ENCODE results near the gene CYP4F8.

The CYP4F8 gene

DNA sequence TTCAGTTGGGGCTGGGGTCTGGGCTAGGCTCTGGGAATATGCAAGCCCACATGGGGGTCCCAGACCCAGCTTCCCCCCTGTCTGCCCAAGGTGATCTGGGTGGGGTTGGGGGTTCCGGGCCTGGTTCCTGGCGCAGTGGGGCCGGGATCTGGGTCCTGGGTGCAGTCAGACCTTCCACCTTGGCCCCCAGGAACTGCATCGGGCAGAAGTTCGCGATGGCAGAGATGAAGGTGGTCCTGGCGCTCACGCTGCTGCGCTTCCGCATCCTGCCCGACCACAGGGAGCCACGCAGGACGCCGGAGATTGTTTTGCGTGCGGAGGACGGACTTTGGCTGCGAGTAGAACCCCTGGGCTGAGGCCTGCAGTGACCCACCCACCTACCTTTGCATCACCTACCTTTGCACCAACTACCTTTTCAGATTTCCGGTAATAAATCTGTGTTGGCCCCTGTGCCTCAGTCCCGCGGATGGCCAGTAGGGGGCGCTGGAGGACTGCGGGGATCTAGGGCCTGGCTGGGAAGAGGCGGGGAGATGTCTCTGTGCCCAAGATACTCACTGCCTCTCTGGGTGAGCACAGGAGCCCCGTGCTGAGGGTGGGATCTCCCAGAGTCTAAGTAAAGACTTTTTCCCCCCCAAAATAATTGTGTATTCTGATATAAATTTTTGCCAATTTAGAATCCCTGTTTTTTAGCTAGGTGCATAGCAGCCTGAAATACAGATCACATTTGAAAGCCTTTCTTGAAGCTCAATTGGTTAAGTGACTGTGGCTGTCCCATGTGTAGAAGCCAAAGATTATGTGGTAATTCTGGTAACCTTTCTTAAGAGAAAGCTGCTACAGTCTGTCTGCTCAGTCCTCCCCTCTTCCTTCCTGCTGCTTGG lies 14.2 kb downstream of the CYP4F8 start:
- H3K27ac ChIP-seq = no peak overlapping the region
- DNase-seq (ENCODE audit: low spot score) = peak; percentile 81
- POLR2A ChIA-PET (ENCODE audit: low non-redundant PET) = no interaction called here
- CTCF ChIA-PET = interaction anchor here (0.5 to 1.3 kb wide), 16 partner anchors 20 to 552 kb away, joined by 3 to 9 read pairs (median 3); partner anchors contain the start of gene PGLYRP2
- TF ChIP-seq, protein P1, sequence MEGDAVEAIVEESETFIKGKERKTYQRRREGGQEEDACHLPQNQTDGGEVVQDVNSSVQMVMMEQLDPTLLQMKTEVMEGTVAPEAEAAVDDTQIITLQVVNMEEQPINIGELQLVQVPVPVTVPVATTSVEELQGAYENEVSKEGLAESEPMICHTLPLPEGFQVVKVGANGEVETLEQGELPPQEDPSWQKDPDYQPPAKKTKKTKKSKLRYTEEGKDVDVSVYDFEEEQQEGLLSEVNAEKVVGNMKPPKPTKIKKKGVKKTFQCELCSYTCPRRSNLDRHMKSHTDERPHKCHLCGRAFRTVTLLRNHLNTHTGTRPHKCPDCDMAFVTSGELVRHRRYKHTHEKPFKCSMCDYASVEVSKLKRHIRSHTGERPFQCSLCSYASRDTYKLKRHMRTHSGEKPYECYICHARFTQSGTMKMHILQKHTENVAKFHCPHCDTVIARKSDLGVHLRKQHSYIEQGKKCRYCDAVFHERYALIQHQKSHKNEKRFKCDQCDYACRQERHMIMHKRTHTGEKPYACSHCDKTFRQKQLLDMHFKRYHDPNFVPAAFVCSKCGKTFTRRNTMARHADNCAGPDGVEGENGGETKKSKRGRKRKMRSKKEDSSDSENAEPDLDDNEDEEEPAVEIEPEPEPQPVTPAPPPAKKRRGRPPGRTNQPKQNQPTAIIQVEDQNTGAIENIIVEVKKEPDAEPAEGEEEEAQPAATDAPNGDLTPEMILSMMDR (conservative IDR thresholded peaks at IDR 0.05; ENCODE audit: low read depth) = peak; percentile 99

DNA sequence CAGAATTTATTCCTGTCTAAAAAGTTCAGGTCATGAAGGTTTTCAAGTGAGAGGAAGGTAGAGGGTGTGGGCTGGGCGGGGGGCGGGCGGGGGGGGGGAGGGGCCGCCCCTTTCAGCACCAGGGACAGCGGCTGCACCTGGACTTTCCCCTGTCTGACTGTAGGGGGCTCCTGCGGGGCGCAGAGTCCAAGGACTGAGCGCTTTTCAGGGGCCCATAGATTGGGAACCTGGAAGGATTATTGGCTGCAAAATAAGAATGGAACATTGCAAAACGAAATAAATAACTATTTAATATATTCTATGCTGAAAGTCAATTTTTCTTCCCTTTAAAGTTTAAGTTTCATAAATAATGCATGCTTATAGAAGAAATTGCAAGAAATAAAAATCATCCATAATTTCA lies 16.8 kb downstream of the CYP4F8 start:
- CTCF ChIA-PET = interaction anchor here (0.6 to 1.4 kb wide), 4 partner anchors 175 to 493 kb away, joined by 3 to 4 read pairs (median 3); no protein-coding TSS in a partner anchor
- TF ChIP-seq, protein P1 (conservative IDR thresholded peaks at IDR 0.05; ENCODE audit: low read depth) = peak; percentile 64
- DNase-seq (ENCODE audit: low spot score) = peak; percentile 63
- POLR2A ChIA-PET (ENCODE audit: low non-redundant PET) = no interaction called here
- H3K27ac ChIP-seq = no peak overlapping the region

DNA sequence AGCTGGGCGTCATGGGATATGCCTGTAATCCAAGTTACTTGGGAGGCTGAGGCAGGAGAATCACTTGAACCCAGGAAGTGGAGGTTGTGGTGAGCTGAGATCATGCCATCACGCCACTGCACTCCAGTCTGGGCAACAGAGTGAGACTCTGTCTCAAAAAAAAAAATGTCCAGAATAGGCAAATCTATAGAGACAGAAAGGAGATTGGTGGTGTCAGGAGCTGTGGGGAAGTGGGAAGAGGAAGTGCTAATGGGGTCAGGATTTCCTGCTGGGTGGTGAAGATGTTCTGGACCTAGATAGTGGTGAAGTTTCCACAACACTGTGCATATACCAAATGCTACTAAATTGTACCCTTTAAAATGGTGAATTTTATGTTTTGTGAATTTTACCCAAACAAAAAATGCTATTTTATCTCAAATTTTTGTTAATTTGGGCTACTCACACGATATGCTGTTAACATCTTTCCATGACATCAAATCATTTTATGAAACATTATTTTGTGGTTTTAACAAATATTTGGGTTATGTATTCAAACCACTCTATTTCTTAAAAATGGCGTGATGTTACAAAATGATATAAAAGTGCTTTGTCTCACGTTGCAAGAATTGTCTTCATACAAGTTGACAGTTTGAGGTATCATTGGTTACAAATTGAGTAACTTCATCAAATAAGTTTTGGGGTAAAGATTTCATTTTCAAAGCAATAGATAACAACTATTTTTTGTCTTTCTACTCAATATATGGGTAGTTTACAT lies 18.2 kb downstream of the CYP4F8 start:
- CTCF ChIA-PET = interaction anchor here (0.6 to 1.4 kb wide), 3 partner anchors 125 to 551 kb away, joined by 4 to 5 read pairs (median 4); no protein-coding TSS in a partner anchor
- no peak overlapping the region for H3K27ac ChIP-seq
- TF ChIP-seq, protein P1 (conservative IDR thresholded peaks at IDR 0.05; ENCODE audit: low read depth) = 0 out of 2 replicates have a peak, but pooled peaks have one; percentile 7
- POLR2A ChIA-PET (ENCODE audit: low non-redundant PET) = no interaction called here
- no peak for DNase-seq (ENCODE audit: low spot score)

DNA sequence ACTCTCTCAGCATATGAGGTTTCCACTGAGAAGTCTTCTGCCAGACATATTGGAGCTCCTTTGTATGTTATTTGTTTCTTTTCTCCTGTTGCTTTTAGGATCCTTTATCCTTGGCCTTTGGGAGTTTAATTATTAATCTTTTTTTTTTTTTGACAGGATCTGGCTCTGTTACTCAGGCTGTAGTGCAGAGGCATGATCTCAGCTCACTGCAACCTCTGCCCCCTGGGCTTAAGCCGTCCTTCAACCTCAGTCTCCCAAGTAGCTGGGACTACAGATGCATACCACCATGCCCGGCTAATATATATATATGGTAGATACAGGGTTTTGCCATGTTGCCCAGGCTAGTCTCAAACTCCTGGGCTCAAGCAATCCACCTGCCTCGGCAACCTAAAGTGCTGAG lies 19.1 kb downstream of the CYP4F8 start:
- POLR2A ChIA-PET (ENCODE audit: low non-redundant PET) = no interaction called here
- TF ChIP-seq, protein P1 (conservative IDR thresholded peaks at IDR 0.05; ENCODE audit: low read depth) = no peak
- no peak for DNase-seq (ENCODE audit: low spot score)
- H3K27ac ChIP-seq = no peak overlapping the region
- CTCF ChIA-PET = interaction anchor here (0.7 kb wide), 1 partner anchor 124 kb away, joined by 5 read pairs; no protein-coding TSS in a partner anchor

DNA sequence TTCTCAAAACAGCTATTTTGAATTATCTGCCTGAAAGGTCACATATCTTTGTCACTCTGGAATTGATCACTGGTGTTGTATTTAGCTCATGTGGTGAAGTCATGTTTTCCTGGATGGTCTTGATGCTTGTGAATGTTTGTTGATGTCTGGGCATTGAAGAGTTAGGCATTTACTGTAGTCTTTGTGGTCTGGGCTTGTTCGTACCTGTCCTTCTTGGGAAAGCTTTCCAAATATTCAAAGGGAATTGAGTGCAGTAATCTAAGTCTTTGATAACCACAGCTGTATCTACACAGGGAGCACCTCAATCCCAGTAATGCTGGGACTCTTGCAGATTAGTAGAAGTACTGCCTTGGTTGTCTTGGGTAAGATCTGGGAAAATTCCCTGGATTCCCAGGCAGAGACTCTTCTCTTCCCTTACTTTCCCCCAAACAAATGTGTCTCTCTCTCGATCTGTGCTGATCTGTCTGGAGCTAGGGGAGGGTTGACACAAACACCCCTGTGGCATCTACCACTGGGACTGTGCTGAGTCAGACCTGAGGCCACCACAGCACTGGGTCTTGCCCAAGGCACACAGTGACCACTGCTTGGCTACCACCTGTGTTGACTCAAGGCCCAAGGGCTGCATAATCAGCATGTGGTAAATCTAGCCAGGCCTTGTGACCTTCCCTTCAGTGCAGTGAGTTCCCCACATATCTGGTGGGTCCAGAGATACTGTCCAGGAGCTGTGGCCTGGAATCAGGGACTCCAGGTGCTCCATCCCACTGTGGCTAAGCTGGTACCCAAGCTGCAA lies 20.2 kb downstream of the CYP4F8 start:
- CTCF ChIA-PET = interaction anchor here (0.7 kb wide), 1 partner anchor 406 kb away, joined by 3 read pairs; no protein-coding TSS in a partner anchor

More for the DNA sequence above, 20.2 kb downstream of the CYP4F8 start:
- no peak overlapping the region for H3K27ac ChIP-seq
- no peak for DNase-seq (ENCODE audit: low spot score)
- POLR2A ChIA-PET (ENCODE audit: low non-redundant PET) = no interaction called here
- TF ChIP-seq, protein P1 (conservative IDR thresholded peaks at IDR 0.05; ENCODE audit: low read depth) = no peak

Data from RWPE1 (cell line).